Measurements from ENCODE around the gene SLC9A9.

DNA sequence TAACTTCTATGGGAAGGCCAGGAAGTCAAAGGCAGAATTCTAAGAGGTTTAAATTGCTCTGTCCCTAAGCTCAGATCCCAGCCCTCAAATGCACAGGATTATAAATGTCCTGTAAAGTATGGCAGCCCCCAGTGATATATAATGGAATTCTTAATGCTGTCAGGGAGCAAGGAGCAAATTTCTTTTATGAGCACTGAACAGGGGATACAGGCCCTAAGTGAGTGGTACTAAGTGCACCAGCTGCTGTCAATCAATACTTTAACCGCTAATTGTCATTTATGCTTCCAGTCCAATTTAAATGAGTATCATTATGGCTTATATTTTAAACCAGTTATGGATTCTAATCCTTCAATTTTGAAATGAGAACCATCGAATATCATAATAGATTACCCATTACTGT, 4.7 kb downstream of the SLC9A9 start:
- TF ChIP-seq, protein P1, sequence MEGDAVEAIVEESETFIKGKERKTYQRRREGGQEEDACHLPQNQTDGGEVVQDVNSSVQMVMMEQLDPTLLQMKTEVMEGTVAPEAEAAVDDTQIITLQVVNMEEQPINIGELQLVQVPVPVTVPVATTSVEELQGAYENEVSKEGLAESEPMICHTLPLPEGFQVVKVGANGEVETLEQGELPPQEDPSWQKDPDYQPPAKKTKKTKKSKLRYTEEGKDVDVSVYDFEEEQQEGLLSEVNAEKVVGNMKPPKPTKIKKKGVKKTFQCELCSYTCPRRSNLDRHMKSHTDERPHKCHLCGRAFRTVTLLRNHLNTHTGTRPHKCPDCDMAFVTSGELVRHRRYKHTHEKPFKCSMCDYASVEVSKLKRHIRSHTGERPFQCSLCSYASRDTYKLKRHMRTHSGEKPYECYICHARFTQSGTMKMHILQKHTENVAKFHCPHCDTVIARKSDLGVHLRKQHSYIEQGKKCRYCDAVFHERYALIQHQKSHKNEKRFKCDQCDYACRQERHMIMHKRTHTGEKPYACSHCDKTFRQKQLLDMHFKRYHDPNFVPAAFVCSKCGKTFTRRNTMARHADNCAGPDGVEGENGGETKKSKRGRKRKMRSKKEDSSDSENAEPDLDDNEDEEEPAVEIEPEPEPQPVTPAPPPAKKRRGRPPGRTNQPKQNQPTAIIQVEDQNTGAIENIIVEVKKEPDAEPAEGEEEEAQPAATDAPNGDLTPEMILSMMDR (conservative IDR thresholded peaks at IDR 0.05 in 1 of 2, IDR thresholded peaks at IDR 0.05 in 1 of 2; ENCODE audit: low read depth in 1 of 2, low read length in 2 of 2): no peak
- no peak for TF ChIP-seq EZH2 (IDR thresholded peaks at IDR 0.05; ENCODE audit: low read length, missing control alignments)

All from fibroblast of lung (primary cell).